Fibroblast of the conjunctiva (primary cell): ENCODE results near the gene ARHGEF17.
A peak's percentile ranks its signal among the peaks of the same experiment; 100 is the strongest.

Source experiments
- DNase-seq: peaks from one replicate; pipeline ENCODE4 v3.0.0-alpha.2; 2010; ENCODE audit warnings: low read depth

ARHGEF17 gene

DNA sequence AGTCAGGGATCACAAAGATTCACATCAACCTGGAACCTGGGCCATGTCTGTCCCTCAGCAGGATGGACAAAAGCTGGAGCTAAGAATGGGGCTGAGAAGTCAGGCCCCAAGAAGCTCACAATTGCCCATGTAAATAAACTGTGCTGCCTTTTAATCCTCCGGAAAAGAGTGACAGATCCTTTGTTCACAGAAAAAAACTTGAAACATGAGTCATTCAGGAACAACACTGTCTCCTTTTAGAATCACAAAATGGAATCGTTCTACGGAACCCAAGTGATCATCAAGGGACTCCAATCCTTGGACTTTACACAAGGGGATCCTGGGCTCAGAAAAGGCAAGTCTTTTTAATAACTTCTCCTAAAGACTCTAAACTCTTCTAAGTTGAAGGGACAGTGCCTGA is 104.2 kb downstream of the ARHGEF17 start:
- no peak for DNase-seq

DNA sequence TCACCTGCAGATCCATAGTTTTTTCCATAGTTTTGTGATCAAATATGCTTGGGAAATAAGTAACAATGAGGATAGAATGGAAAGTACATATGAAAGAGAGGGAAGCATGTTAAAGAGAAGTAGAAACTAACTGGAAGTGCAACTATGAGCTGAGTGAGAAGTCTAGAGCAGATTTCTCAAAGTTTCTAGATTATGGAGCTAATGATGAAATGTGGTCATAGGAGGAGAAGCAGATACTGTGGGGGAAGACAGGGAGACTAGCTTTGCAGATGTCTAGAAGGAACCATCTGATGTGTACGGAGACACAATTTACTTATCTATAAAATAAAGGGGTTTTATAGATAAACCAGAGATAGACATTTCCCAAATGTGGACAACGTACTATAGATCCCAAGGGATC is 105.2 kb downstream of the ARHGEF17 start:
- DNase-seq, result no peak

DNA sequence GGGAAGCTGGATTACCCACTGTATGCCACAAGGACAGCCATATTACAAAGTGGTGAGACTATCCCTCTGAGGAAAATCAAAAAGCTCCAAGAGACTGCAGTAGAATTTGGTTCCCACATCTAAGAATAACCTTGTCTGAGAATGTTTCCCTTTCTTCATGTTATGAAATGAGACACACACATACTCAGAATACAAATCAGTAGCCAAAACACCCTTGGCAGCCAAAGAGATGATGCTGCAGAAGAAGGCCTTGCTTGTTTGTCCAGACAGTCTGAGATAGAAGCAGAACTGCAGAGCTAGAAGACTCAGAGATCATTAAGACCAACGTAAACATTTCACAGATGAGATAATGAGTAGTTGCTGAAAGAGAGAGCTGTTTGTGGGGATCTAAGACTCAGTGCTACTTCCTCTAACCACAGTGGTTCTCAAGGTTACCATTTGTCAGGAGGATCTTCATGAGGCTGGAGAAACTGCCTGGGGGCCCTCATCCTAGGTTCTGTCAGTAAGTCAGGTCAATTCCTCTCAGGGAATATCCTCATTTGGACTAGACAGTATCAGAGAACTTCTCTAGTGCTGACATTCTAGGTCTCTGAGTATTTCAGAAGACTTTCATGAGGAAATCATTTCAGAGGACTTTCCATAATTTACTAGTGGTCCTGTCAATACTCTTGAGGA is 107.0 kb downstream of the ARHGEF17 start:
- DNase-seq, result peak; percentile 18

DNA sequence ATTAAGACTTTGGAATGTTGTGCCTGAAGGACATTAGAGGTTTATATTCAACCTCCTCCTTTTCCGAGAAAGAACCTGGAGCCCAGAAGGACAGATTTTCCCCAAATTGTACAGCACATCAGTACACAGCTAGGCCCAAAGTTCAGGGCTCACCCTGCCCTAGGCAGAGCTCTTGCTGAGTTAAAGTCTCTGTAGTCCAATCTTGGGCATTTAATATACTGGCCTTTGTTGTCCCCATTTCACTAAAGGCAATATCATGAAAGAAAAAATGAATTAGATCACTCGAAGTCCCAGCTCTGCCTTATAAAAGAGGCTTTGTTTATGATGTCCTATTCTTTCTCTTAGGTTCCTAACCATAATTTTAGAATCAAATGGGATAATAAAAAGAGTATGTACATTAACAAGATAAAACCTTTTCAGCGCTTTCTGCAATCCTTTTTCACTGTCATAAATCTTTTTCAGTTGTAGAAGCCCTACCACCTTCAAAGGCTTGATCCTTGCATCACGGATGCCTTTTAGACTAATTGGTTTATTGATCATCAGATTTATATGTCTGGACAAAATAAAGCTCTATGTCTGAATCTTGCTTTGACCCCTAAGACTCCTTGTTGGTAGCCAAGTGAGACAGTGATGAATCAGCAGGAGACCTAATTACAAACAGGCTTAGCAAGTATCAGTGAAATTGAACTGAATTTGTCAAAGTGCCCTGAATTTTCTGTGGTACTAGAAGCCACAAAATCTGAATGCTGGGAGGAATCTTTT is 108.0 kb downstream of the ARHGEF17 start:
- DNase-seq, result peak; percentile 21

DNA sequence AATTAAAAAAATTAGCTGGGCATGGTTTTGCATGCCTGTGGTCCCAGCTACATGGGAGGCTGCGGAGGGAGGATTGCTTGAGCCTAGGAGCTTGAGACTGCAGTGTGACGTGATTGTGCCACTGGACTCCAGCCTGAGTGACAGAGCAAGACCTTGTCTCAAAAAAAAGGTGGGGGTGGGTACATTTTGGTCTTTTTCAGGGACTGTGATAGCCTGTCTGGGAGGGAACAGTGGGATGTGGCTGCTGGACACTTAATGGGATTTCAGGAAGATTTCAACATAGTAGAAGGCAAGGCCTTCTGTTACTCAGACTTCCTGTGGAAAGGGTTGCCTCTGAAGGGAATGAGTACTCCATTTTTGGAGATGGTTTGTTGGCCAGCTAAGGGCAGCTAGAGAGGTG is 108.7 kb downstream of the ARHGEF17 start:
- no peak for DNase-seq
